ENCODE results near the gene TMEM201.

TMEM201 gene

DNA sequence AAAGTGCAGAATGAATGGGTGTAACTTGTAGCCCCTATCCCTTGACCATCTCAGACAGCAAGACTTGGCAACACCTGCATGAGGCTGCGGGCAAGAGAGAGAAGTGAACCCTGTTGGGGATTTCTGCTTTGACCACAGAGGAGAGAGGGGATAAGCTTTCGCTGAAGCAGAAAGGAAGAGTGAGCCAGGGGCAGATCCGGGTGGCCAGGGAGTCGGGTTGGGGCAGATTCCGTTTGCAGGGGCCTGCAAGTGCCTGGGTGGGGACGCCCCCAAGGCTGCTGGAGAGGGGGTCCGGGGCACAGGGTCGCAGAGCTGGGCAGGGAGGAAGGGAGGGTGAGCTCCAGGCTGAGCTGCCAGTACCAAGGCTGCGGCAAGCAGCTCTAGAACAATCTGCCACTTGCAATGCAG is 37.5 kb downstream of the TMEM201 start:
- DNase-seq, result peak; percentile 32 to 55

DNA sequence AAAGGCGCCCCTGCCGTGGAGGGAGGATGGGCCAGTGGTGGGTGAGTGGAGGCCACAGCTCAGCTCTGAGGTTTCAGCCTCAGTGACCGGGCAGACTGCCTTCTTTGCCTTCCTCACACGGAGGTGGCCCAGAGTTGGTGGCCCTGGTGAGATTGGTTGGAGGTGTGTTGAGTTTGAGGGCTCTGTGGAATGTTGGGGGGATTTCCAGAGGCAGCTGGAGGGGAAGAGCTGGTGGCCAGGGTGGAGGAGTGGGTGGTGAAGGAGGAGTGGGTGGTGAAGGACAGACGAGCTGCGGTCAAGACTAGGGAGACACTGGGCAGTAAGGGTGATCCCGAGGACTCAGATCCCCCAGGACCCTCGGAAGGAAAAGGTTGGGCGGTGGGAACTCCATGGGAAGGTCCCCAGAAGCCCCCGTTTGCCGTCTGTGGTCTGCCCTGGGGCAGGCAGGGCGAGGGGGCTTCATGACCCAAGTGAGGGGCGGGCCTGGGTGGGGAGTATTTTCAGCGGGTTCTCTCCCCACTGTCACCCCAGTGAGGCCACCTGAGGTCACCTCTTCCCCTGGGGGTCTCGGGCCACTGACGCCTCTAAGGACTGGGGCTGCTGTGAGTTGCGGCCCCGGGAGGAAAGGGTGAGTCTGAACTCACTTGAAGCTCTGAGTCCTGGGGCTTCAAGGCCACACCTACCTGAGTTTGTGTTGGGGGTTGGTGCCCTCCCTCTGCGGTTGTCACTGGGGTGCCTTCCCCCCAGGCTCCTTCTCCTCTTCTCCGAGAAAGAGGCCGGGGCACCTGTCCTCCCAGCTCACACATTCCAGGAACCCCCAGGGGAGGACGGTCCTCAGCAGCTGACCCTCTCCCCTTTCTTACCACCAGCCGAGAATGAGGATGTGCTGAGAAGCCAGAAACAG is 40.1 kb downstream of the TMEM201 start:
- DNase-seq, result peak; percentile 70

DNA sequence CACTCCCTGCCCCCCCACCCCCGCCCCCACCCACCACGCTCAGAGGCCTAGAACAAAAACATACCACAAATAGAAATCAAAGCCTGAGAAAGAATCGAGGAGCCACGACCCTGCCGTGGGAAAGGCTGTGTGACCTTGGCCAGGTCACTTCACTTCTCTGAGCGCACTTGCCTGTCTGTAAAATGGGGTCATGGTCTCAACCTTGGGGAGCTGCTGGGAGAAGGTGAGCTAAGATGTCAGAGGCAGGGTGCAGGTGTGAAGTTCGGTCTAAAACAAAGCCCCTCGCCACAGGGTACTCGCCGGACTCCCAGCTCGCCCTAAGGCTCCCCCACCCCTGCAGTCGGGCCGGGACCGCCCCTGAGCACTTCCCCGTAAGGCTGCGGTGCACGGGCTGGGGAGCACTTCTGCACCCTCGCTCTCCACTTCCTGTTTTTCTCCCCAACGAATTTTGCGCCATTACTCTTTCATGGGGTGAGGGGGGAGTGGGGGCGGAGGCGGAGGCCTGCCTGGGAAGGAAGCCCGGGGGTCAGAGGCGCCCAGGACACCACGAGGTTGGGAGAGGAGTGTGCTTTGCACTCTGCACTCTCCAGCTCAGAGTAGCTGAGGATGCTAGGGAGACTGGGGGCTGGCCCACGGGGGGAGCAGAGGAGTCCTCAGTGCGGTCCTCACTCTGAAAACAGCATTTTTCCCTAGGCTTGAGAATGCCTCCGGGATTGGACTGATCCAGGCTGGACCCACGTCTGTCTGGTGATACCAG is 40.9 kb downstream of the TMEM201 start:
- peak; percentile 73 to 78 for DNase-seq

DNA sequence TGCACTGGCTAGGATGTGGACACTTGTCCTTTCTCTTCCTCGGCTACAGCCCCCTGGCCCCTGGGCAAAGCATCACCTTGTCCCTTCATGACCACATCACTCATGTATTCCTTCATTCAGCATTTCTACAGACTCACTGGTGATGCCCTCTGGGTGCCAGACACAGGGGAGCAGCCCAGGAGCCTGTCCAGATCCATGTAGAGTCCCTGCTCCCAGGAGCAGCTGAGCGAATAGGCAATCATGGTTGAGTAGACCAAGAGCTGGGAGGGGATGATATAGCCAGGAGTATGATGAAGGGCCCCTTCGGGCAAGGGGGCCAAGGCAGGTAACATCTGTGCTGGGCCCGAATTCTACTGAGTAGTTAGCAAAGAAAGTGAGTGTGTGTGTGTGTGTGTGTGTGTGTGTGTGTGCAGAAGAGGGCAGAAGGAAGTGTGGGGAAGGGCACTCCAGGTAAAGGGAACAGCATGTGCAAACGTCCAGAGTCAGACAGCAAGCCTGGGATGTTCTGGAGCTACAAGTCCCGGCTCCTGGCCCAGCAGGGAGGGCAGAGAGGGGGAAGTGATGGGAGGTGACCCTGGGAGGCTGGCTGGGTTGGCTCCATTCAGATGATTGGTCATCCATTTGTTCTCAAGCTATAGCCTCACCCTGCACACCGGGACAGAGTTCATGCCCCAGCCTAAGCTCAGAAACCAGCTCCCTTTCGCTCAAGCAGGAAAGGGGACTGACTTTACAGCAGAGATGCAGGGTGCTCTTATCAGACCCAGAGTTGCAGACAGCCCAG is 41.8 kb downstream of the TMEM201 start:
- no peak for DNase-seq

DNA sequence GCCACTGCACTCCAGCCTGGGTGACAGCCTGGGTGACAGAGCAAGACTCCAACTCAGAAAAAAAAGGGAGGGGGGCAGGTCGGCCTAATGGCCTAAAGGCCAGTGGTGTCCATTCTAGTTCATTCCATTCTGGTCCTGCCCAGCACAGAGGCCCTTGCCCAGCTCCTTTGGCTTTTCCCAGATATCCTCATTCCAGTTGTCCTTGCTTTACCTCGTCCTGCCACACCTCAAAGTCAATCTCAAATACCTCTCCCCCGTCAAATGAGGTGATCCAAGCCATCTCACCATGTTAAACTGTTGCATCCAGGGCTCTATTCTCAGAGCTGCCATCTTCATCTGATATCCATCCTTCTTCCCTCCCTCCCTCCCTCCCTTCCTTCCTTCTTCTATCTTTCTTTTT is 42.9 kb downstream of the TMEM201 start:
- no peak for DNase-seq

DNA sequence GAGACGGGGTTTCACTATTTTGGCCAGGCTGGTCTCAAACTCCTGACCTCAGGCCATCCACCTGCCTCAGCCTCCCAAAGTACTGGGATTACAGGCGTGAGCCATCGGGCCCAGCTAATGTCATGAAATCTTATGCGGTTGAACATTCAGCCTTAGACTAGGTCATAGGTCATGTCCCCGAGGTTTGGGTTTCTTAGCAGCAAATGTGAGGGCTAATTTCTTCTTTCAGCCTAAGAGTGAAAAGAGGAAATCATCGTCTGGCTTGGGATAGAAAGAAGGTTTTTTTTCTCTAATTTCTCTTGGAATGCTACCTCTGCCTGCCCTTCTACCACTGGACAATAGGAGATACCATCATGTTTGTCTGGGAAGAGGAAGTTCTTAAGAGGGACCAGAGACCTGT is 44.8 kb downstream of the TMEM201 start:
- no peak for DNase-seq

DNA sequence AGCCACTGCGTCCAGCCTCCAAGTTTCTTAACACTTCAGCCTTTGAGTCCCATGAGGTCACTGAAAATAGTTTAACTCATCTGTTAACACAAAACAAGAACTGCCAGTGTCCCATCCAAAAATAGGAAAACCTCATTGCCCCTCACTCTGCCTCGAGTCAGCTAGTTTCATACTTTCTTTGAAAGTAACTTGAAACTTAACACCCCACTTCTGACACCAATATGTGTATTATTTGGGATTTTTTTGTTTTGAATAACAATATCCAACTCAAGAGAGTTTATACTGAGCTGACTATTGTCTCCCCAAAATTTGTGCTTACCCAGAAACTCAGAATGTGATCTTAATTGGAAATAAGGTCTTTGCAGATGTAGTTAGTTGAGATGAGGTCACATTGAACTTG is 45.9 kb downstream of the TMEM201 start:
- no peak for DNase-seq

DNA sequence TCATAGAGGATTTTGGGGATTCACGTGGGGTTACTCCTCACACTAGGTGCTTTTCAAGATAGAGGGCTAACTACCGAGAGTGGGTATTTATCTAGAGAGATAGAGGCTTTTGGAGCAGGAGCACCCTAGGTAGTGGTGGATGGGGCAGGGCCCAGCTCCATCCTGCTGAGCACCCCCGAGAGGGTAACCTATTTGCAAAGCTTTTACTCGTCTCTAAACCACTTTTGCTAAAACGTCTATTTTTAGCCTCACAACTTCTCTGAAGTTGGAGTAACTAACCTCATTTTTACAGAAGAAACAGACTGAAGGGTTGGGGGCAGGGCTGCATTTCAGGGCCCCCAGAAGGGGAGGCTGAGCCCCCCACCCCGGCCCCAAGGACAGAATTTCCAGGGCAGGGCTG is 50.5 kb downstream of the TMEM201 start:
- no peak for DNase-seq

DNA sequence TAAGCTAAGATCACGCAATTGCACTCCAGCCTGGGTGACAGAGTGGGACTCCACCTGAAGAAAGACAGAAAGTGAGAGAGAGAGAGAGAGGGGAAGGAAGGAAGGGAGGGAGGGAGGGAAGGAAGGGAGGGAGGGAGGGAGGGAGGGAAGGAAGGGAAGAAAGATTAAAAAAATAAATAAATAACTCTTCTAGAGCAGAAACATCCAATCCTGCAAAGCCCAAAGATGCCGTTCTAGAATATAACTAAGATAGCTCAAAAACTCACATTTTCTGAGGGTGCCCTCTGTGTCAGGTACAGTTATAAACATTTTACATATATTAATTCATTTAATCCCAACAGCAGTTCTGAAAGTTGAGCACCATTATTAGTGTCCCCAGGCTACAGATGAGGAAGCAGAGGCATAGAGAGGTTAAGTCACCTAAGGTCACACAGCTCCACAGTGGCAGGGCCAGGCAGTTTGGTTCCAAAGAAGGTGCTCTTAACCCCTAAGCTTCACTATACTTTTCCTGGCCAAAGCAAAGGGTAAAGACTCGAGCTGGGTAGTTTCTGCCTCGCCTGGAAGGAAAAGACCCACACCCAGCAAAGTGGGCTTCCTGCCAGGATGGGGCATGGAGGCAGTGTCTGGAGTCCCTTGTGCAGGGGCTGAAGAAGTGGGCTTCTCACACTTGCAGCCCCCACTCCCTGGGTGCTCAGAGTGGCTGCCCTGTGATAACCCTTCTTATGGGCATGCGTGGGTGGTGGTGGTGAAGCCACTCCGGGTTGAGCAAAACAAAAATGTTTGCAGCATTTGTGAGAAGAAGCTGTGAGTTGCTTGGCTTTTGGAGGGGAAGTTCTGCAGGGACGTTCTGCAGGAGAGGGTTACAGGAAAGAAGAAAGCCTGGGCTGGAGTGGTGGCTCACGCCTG is 54.9 kb downstream of the TMEM201 start:
- DNase-seq, result no peak

DNA sequence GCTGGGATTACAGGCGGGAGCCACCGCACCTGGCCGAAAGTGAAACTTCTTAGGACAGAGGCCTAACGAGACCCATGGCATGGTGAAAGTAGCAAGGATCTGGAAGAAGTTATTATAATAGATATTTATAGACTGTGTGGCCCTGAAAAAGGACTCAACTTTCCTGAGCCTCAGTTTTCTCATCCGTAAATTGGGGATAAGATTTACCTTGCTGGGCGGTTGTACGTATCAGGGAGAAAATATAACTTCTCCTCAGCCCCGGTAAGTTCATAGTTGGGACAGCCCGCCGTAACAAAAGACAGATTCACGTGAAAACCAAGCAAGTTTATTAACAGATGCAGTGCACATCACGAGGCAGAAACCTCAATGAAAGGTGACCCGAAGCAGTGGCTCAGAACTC is 57.3 kb downstream of the TMEM201 start:
- DNase-seq, result no peak

DNA sequence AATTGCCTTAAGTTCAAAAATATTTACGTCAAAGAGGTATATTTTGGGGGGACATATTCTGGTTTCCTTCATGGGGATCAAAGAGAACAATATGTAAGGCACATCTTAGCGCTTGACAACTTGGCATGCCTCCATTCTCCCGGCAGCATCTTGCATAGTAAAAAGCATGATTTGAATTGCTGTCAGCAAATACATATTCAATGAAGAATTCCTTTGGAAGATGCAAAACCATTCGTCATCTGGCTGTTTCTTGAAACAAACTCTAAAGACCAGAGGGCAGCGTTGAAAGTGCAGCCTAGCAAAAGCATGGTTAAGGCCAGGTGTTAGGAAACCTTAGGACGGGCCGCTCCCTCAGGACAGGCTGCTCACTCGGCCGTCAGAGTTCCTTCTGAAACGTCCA is 59.5 kb downstream of the TMEM201 start:
- DNase-seq, result no peak

DNA sequence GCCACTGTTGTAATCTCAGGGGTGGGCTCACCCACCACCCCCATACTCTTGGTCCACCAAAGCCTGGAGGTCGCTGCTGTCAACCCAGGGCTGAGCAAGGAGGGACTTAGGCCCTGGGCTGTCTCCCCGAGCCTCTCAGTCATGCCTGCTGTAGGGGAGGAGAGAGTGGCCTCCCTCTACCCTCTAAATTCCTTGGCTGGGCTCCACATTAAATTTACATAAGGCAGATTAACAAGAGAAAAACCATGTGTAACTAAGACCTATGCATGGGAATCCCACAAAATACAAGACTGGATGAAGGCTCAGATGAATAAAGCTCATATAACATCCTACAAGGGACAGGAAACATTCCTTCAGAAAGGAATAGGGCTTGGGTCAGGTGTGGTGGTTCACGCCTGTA is 61.1 kb downstream of the TMEM201 start:
- no peak for DNase-seq

DNA sequence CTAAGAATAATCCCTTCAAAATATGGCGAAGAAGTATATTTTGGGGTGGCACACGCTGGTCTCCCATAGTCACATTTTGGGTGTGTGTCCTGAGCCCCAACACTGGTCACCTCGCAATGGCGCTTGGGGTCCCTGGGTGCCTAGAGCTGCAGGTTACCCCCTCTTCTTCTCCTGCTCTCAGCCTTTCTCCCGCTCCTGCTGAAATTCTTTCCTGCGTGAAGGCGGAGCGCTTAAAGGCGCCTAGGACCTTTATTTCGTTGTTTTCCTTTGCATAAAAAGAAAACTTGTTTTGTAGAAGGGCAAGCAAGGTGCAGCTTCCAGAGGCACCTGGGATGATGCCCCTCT is 62.5 kb downstream of the TMEM201 start:
- no peak for DNase-seq

DNA sequence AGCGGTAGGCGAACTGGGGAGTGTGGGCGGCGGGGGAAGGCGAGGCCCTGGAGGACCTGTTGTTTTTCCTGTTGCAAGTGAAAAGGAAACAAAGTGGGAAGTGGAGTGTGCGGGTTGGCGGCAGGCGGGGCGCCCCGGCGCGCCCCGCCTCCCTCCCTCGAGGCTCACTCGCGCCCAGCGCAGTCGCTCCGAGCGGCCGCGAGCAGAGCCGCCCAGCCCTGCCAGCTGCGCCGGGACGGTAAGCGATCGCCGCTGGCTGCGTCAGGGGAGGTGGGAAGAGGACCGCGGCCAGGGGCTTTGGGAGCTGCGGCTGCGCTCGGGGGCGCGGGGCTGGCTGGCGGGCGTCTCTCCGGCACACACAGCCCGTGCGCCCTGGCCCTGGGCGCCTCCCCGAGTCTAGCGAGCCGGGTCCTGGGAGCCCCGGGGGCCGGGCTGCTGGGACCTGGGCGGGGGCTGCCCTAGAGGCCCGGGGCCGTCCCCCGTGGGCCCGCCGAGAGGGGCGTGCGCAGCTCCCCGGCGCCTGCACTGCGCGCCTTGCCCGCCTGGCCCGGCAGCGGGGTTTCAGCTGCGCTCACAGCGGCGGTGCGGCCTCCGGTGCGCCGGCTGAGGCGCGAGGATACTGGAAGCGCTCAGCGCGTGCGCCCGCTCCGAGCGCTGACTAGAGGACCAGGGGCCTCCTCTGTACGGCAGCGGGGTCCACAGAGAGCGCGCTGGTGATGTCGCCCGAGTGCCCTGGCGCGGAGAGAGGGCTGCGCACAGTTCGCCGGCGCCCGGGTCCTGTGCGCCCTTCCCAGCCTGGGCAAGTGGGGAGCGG is 63.1 kb downstream of the TMEM201 start, which contains the start of gene PIK3CD:
Gene PIK3CD, plus strand, starts transcription at position 167 of the 814 bp plus-strand sequence. CDS start 58,725 bp downstream, outside the sequence.
- peak in 1 of 2 donors; percentile 34 for DNase-seq

DNA sequence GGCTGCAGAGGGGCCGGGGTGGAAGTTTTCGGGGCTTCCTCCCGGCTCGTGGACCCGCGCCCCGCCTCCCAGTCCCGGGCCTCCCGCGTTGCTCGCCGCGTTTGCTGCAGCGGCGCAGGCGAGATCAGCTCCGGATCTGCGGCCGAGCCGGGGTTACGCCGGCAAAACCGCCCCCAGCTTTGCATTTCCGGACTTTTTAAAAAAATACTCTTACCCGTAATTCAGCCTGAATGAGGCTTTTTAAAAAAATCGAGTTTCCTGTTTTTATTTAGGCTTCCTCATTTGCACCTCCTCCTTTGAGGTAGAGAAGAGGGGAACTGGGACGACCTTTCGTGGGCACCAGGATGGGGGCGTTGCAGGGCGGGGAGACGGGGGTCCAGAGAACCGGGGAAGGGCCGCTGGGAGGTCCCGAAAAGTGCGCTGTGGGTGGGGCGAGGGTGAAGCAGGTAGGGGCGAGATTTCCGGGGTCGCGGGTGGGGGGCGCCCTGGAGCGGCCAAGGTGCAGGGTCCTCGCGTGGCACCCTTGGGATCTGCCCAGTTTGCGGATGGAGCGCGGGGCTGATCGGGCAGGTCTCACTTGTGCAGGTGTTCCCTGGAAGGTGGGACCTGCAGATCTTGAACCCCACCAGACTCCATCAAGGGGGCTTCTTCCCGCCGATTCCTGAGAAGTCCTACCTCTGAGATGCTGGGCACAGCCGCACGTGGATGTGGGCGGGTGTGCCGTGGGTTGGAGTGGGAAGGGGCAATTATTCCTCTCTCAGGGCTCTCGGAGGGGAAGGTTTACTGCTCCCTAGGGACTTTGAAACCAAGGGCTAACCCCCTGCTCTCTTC is 63.9 kb downstream of the TMEM201 start:
- DNase-seq, result peak; percentile 72 to 78

DNA sequence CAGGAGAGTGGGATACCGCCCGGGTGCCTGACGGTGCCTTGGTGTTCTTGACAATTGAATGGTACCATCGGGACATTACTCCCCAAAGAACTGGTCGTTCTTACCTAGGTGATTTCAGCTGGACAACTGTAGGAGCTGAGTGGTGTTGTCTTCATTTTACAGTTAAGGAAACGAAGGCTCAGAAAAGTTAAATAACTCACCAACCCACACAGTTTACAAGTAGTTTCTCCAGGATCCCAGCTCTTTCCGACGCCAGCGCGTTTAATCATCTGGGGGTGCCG is 64.4 kb downstream of the TMEM201 start:
- no peak for DNase-seq

DNA sequence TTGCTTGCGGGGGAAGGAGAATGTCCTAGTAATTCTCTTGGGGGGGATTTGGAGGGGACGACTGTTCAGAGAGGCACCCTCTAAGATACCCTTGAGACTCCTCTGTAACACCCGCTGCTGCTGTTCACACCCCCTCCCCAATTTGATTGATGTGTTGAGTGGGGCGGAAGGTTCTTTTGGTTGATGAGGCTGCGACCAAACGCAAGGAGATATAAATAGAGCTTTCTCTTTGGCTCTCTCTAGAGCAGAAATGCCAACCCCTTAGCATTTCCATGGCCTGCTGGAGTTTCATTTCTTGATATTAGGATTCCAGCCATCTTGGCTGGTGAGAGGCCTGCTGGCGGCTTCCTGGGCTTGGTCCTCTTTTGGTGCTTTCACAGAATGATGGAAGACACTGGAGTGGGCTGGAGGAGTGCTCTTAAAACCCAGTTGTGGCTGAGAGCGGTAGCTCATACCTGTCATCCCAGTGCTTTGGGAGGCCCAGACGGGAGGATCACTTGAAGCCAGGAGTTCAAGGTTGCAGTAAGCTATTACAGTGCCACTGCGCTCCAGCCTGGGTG is 64.9 kb downstream of the TMEM201 start:
- peak in 1 of 2 donors; percentile 33 for DNase-seq

DNA sequence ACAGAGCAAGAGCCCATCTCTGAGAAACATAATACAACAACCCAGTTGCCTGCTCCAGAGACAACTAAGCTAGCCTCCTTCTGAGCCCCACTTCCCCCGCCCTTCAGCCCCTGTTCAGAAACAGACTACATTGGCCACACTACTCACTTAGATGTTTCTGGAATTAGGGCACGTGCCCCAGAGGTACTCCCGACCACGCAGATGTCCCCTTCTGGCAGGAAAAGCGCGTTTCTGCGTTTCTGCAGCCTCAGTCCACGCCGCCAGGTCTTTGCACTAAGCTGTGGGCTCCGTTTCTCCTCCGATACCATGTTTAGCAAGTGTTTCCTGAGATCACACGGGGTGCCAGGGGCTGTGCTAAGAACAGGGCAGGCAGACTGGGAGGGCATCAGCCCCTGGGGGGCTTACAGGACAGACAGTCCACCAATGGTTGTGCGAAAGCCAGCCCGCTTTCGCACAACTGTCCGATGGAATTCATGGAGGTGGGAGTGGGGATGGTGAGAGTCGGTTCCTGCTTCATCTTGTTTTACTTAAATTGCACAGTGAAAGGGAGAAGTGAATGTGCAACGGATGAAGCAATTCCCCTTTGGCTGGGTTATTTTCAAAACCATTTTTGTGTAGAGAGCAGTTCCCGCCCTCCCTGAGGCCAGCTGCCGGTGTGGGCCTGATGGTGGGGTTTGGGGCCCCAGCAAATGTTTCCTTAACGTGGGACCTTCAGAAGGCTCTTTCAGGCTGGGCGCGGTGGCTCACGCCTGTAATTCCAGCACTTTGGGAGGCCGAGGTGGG is 65.5 kb downstream of the TMEM201 start:
- no peak for DNase-seq
